ENCODE measurements around the gene LDB3.
"Not testable (repeated sequence)": the region's sequence is repeated elsewhere in the genome, so short reads cannot be mapped to it uniquely, and the experiment has no call there.

LDB3 gene

GRCh38 chr10:86727470-86727869 is 59.2 kb downstream of the LDB3 start:
- no peak for DNase-seq (ENCODE audit: low spot score)

GRCh38 chr10:86728056-86728455 is 59.7 kb downstream of the LDB3 start:
- DNase-seq (ENCODE audit: low spot score) = no peak

- no peak for DNase-seq (ENCODE audit: low spot score)
Observed at GRCh38 chr10:86729677-86730076, 61.4 kb downstream of the LDB3 start.

GRCh38 chr10:86730227-86730626 is 61.9 kb downstream of the LDB3 start:
- no peak for DNase-seq (ENCODE audit: low spot score)

GRCh38 chr10:86732771-86733170 is 64.5 kb downstream of the LDB3 start:
- DNase-seq (ENCODE audit: low spot score) = no peak

GRCh38 chr10:86733260-86733671 is 65.0 kb downstream of the LDB3 start:
- DNase-seq (ENCODE audit: low spot score) = no peak

GRCh38 chr10:86734207-86734988 is 66.1 kb downstream of the LDB3 start:
- no peak for DNase-seq (ENCODE audit: low spot score)

- DNase-seq (ENCODE audit: low spot score) = not testable (repeated sequence)
Observed at GRCh38 chr10:86735278-86735677, 67.0 kb downstream of the LDB3 start.

GRCh38 chr10:86742230-86742629 is 73.9 kb downstream of the LDB3 start:
- DNase-seq (ENCODE audit: low spot score) = no peak

GRCh38 chr10:86744067-86744725 is 75.9 kb downstream of the LDB3 start:
- DNase-seq (ENCODE audit: low spot score) = no peak

GRCh38 chr10:86747796-86748581 is 79.7 kb downstream of the LDB3 start:
- no peak for DNase-seq (ENCODE audit: low spot score)

- DNase-seq (ENCODE audit: low spot score) = no peak
Observed at GRCh38 chr10:86749854-86750253, 81.5 kb downstream of the LDB3 start.

GRCh38 chr10:86751477-86751876 is 83.2 kb downstream of the LDB3 start:
- DNase-seq (ENCODE audit: low spot score) = no peak

GRCh38 chr10:86752311-86752710 is 84.0 kb downstream of the LDB3 start:
- DNase-seq (ENCODE audit: low spot score) = no peak

GRCh38 chr10:86753051-86753450 is 84.7 kb downstream of the LDB3 start:
- no peak for DNase-seq (ENCODE audit: low spot score)

- DNase-seq (ENCODE audit: low spot score) = no peak
Observed at GRCh38 chr10:86753638-86754434, 85.5 kb downstream of the LDB3 start.

GRCh38 chr10:86755454-86755739 is 87.1 kb downstream of the LDB3 start:
- no peak for DNase-seq (ENCODE audit: low spot score)

GRCh38 chr10:86755740-86756510 is 87.6 kb downstream of the LDB3 start:
- DNase-seq (ENCODE audit: low spot score) = peak; percentile 92

- no peak for DNase-seq (ENCODE audit: low spot score)
Observed at GRCh38 chr10:86756511-86757112, 88.3 kb downstream of the LDB3 start, which contains the start of gene BMPR1A. Gene BMPR1A (plus strand): TSS chr10:86756619. CDS start chr10:86876019, 119,400 bp downstream.

Data from SK-N-DZ (cell line).